GM12873 (cell line): ENCODE results near the gene ZNF652.

ENCODE experiments used
- CTCF ChIP-seq: IDR thresholded peaks from 2 replicates; pipeline ENCODE4 v1.5.1; 2012; ENCODE audit warnings: low read depth, mild to moderate bottlenecking, moderate library complexity, low read length, control low read depth; ENCODE audit not compliant: insufficient read depth; ENCODE audit errors: missing control alignments

The ZNF652 gene

GRCh38 chr17:49325980-49326379 is 36.1 kb downstream of the ZNF652 start:
- TF ChIP-seq CTCF: no peak

GRCh38 chr17:49318435-49318965 is 43.5 kb downstream of the ZNF652 start:
- TF ChIP-seq CTCF: no peak

- no peak for TF ChIP-seq CTCF
Observed at GRCh38 chr17:49316889-49317675, 45.0 kb downstream of the ZNF652 start.

- TF ChIP-seq CTCF: no peak
Observed at GRCh38 chr17:49316258-49316570, 45.8 kb downstream of the ZNF652 start.

GRCh38 chr17:49315551-49316257 is 46.3 kb downstream of the ZNF652 start:
- TF ChIP-seq CTCF: peak; percentile 81

GRCh38 chr17:49312722-49313121 is 49.3 kb downstream of the ZNF652 start:
- no peak for TF ChIP-seq CTCF

- no peak for TF ChIP-seq CTCF
Observed at GRCh38 chr17:49299996-49300395, 62.1 kb downstream of the ZNF652 start.
